ENCODE results near the gene ALKBH5. TPM values are rescaled to one million over a fixed set of nuclear protein-coding genes. Genes with fewer than 3 reads are reported as not detected.

Gene ALKBH5
- total RNA-seq, 4 donors from 2014 or later: 73.9 to 110 (median 93.6) TPM

DNA sequence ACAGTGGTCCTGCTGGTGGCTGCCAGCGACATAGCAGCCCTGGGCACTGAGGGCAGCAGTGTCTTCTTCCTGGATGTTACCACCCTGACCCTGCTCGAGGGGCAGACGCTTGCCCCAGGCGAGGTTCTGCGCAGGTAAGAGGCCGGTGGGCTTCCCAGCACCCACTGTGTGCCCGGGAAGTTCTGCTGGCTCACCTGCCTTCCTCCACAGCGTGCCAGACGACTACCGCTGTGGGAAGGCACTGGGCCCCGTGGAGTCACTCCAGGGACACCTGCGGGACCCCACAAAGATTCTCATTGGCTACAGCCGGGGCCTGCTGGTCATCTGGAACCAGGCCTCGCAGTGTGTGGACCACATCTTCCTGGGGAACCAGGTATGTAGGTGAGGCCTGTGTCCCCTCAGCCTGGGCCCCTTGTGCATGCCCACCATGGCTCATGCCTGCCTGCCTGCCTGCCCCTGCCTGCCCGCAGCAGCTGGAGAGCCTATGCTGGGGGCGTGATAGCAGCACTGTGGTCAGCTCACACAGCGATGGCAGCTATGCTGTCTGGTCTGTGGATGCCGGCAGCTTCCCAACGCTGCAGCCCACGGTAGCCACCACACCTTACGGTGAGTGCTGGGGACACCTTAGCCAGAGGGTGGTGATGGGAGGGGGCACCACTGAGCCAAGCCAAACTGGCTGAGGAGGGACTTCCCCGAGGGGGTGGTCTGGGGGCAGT lies 50.3 kb downstream of the ALKBH5 start:
- no peak overlapping the region for H3K4me3 ChIP-seq
- H3K27ac ChIP-seq: no peak overlapping the region
- H3K36me3 ChIP-seq: peaks cover 0 to 75% (median 0%) of the 10 kb centered on the region in 3 donors
- H3K4me1 ChIP-seq: peaks cover 0 to 4% (median 0%) of the 10 kb centered on the region in 4 donors
- H3K27me3 ChIP-seq: no peaks in the 10 kb centered on the region
- 92% methylated on average over 17 to 20 of the region's 22 CpGs for WGBS, 2 donors
- TF ChIP-seq, protein P1, sequence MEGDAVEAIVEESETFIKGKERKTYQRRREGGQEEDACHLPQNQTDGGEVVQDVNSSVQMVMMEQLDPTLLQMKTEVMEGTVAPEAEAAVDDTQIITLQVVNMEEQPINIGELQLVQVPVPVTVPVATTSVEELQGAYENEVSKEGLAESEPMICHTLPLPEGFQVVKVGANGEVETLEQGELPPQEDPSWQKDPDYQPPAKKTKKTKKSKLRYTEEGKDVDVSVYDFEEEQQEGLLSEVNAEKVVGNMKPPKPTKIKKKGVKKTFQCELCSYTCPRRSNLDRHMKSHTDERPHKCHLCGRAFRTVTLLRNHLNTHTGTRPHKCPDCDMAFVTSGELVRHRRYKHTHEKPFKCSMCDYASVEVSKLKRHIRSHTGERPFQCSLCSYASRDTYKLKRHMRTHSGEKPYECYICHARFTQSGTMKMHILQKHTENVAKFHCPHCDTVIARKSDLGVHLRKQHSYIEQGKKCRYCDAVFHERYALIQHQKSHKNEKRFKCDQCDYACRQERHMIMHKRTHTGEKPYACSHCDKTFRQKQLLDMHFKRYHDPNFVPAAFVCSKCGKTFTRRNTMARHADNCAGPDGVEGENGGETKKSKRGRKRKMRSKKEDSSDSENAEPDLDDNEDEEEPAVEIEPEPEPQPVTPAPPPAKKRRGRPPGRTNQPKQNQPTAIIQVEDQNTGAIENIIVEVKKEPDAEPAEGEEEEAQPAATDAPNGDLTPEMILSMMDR (IDR thresholded peaks at IDR 0.05): no peak
- TF ChIP-seq EP300 (IDR thresholded peaks at IDR 0.05) (no peak), POLR2A (IDR thresholded peaks at IDR 0.05) (no peak)
- no peak for DNase-seq (ENCODE audit: low spot score in 2 of 2)
- no peaks in the 10 kb centered on the region for H3K9me3 ChIP-seq

DNA sequence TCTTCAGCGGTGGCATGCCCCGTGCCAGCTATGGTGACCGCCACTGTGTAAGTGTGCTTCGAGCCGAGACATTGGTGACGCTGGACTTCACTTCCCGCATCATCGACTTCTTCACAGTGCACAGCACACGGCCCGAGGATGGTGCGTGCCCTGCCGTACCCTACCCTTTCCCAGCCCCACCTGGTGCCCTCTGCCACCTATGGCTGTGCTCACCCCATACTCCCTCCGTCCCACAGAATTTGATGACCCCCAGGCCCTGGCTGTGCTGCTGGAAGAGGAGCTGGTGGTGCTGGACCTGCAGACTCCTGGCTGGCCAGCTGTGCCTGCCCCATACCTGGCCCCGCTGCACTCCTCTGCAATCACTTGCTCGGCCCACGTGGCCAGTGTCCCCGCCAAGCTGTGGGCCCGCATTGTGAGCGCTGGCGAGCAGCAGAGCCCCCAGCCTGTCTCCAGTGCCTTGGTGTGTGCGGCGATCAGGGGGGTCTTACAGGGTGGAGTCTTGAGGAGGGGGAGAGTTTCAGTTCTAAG lies 51.3 kb downstream of the ALKBH5 start:
- WGBS, 2 donors: 93 to 96% methylated on average over 20 to 22 of the region's 22 CpGs
- H3K27me3 ChIP-seq: no peaks in the 10 kb centered on the region
- H3K9me3 ChIP-seq: no peaks in the 10 kb centered on the region
- no peak overlapping the region for H3K4me3 ChIP-seq
- DNase-seq (ENCODE audit: low spot score in 2 of 2): no peak
- TF ChIP-seq, protein P1 (IDR thresholded peaks at IDR 0.05): no peak
- no peak for TF ChIP-seq EP300 (IDR thresholded peaks at IDR 0.05)
- no peak for TF ChIP-seq POLR2A (IDR thresholded peaks at IDR 0.05)
- H3K27ac ChIP-seq: no peak overlapping the region
- no peaks in the 10 kb centered on the region for H3K4me1 ChIP-seq
- H3K36me3 ChIP-seq: peaks cover 0 to 84% (median 0%) of the 10 kb centered on the region in 3 donors

DNA sequence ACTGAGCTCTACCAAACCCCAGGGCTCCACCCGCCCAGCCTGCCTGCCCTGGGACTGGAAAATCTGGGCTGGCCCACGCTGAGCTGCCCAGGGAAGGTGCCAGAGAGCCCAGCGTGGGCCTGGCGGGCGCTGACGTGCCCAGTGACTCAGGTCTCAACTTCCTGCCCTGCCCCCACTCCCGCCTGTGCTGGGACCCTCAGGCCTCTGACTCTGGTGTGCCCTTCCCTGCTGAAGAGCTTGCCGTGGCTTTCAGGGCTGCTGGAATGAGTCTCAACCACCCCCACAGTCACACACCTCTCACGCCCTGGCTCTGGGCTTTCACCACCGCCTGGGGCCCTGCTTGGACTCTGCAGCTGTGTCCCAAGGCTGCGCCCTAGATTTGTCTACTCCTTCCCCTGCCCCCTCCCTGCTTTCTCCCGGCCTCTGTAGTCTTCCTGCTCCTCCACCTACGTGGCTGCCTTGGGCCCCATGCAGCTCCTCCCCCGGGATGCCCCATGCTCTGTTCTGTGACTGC lies 52.2 kb downstream of the ALKBH5 start:
- H3K4me3 ChIP-seq: no peak overlapping the region
- H3K9me3 ChIP-seq: no peaks in the 10 kb centered on the region
- H3K27me3 ChIP-seq: no peaks in the 10 kb centered on the region
- WGBS, 2 donors: 61 to 72% methylated on average over 7 to 14 of the region's 14 CpGs
- no peaks in the 10 kb centered on the region for H3K4me1 ChIP-seq
- peak overlapping the region in 1 of 4 donors; percentile 52 for H3K27ac ChIP-seq
- no peak for DNase-seq (ENCODE audit: low spot score in 2 of 2)
- H3K36me3 ChIP-seq: peaks cover 0 to 93% (median 0%) of the 10 kb centered on the region in 3 donors
- TF ChIP-seq POLR2A (IDR thresholded peaks at IDR 0.05) (no peak), EP300 (IDR thresholded peaks at IDR 0.05) (no peak)

DNA sequence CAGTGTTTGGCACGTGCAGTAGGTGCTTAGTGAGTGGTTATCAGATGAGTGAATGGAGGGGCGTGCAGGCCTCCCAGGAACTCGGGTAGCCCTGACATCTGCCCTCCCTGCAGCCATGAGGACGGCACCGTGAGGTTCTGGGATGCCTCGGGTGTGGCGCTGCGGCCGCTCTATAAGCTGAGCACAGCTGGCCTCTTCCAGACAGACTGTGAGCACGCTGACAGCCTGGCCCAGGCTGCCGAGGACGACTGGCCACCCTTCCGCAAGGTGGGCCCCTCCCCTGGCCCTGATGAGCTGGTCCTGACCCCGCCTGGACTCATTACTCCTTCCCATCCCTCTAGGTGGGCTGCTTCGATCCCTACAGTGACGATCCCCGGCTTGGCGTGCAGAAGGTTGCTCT lies 52.9 kb downstream of the ALKBH5 start:
- no peaks in the 10 kb centered on the region for H3K9me3 ChIP-seq
- WGBS, 2 donors: 89 to 92% methylated on average over 16 to 17 of the region's 18 CpGs
- TF ChIP-seq POLR2A (IDR thresholded peaks at IDR 0.05): no peak
- H3K27me3 ChIP-seq: no peaks in the 10 kb centered on the region
- H3K4me3 ChIP-seq: no peak overlapping the region
- H3K27ac ChIP-seq: peak overlapping the region in 1 of 4 donors; percentile 52
- no peaks in the 10 kb centered on the region for H3K4me1 ChIP-seq
- DNase-seq (ENCODE audit: low spot score in 2 of 2): no peak
- peaks cover 0 to 100% (median 0%) of the 10 kb centered on the region in 3 donors for H3K36me3 ChIP-seq

DNA sequence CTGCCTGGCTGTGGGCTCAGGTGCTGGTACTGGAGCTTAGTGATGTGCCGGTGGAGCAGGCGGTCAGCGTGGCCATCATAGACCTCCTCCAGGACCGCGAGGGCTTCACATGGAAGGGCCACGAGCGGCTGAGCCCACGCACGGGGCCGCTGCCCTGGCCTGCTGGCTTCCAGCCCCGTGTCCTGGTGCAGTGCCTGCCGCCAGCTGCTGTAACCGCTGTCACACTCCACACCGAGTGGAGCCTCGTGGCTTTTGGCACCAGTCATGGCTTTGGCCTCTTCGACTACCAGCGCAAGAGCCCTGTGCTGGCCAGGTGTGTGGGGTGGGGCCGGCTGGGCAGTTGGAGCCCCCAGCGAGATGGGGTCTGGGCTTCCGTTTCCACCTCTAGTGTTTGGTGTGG lies 53.8 kb downstream of the ALKBH5 start:
- H3K4me1 ChIP-seq: no peaks in the 10 kb centered on the region
- TF ChIP-seq POLR2A (IDR thresholded peaks at IDR 0.05) (no peak), EP300 (IDR thresholded peaks at IDR 0.05) (no peak)
- TF ChIP-seq, protein P1 (IDR thresholded peaks at IDR 0.05): no peak
- no peaks in the 10 kb centered on the region for H3K9me3 ChIP-seq
- 86 to 93% methylated on average over 9 to 14 of the region's 20 CpGs for WGBS, 2 donors
- DNase-seq (ENCODE audit: low spot score in 2 of 2): no peak
- no peak overlapping the region for H3K27ac ChIP-seq
- H3K27me3 ChIP-seq: no peaks in the 10 kb centered on the region
- H3K4me3 ChIP-seq: no peak overlapping the region
- H3K36me3 ChIP-seq: peaks cover 0 to 100% (median 0%) of the 10 kb centered on the region in 3 donors

DNA sequence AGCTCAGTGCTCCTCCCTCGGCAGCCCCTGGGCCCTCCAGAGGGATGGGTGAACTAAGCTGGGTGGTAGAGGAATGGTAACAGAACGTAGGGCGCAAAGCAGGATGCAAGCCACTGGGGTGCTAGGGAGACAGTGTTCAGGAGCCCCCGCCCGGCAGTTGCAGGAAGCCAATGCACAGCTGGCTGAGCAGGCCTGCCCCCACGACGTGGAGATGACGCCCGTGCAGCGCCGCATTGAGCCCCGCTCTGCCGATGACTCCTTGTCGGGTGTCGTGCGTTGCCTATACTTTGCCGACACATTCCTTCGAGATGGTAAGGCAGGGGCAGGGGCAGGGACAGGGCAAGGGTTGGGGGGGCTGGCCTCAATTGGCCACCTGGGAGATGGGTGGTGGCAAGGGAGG lies 54.7 kb downstream of the ALKBH5 start:
- no peak for DNase-seq (ENCODE audit: low spot score in 2 of 2)
- no peaks in the 10 kb centered on the region for H3K4me1 ChIP-seq
- WGBS, 2 donors: 88 to 93% methylated on average over 18 of the region's 18 CpGs
- H3K36me3 ChIP-seq: peaks cover 0 to 100% (median 0%) of the 10 kb centered on the region in 3 donors
- TF ChIP-seq, protein P1 (IDR thresholded peaks at IDR 0.05): no peak
- no peak for TF ChIP-seq EP300 (IDR thresholded peaks at IDR 0.05)
- no peak for TF ChIP-seq POLR2A (IDR thresholded peaks at IDR 0.05)
- no peak overlapping the region for H3K4me3 ChIP-seq
- H3K27ac ChIP-seq: no peak overlapping the region
- H3K9me3 ChIP-seq: no peaks in the 10 kb centered on the region
- H3K27me3 ChIP-seq: no peaks in the 10 kb centered on the region

Measured in tibial nerve (tissue), 4 donors.